WTC11 (cell line): ENCODE data around the gene NUAK1. TPM values are rescaled to one million over a fixed set of nuclear protein-coding genes. Genes with fewer than 3 reads are reported as not detected.

Source experiments
- ATAC-seq: fragments of 200-7000 bp; cut with Tn5 transposase; 2 replicates; pipeline ENCODE4 v1.10.0; 2021; ENCODE audit warnings: mild to moderate bottlenecking, moderate library complexity
- CTCF ChIA-PET: fragments of 300-600 bp; sonication (Branson Sonifier 250); formaldehyde crosslinking; loops from one replicate; lab custom pipeline; 2021; ENCODE audit warnings: antibody characterized with exemption; lab: Charles Lee
- POLR2A ChIA-PET: fragments of 350-600 bp; sonication (Branson Sonifier 250); formaldehyde crosslinking; loops from one replicate; lab custom pipeline; 2021; ENCODE audit warnings: antibody characterized with exemption; lab: Charles Lee
- DNase-seq: peaks from one replicate; pipeline ENCODE4 v3.0.0; 2021; ENCODE audit warnings: low spot score
- H3K27ac Mint-ChIP-seq: 2 replicates; pipeline ENCODE4 v1.8.0; 2021; ENCODE audit warnings: mixed read lengths
- H3K27me3 Mint-ChIP-seq: 2 replicates; pipeline ENCODE4 v1.8.0; 2021; ENCODE audit warnings: low read depth, mild to moderate bottlenecking, moderate library complexity, mixed read lengths
- H3K36me3 Mint-ChIP-seq: 2 replicates; pipeline ENCODE4 v1.8.0; 2021; ENCODE audit warnings: mixed read lengths
- H3K4me1 Mint-ChIP-seq: 2 replicates; pipeline ENCODE4 v1.8.0; 2022; ENCODE audit warnings: mixed read lengths
- H3K4me3 Mint-ChIP-seq: 2 replicates; pipeline ENCODE4 v1.8.0; 2021; ENCODE audit warnings: mild to moderate bottlenecking, moderate library complexity, mixed read lengths
- H3K9me3 Mint-ChIP-seq: 2 replicates; pipeline ENCODE4 v1.8.0; 2021; ENCODE audit warnings: mixed read lengths
- E2F4 ChIP-seq: sonication (generic); formaldehyde crosslinking; IDR thresholded peaks from 2 replicates; pipeline ENCODE4 v1.8.1; 2022; ENCODE audit warnings: low read depth, mild to moderate bottlenecking, moderate library complexity, missing genetic modification reagents, borderline replicate concordance
- HMGXB4 ChIP-seq: sonication (generic); formaldehyde crosslinking; IDR thresholded peaks from 2 replicates; pipeline ENCODE4 v1.8.1; 2023; ENCODE audit warnings: mild to moderate bottlenecking, moderate library complexity, missing genetic modification reagents
- MAX ChIP-seq: sonication (generic); formaldehyde crosslinking; IDR thresholded peaks from 2 replicates; pipeline ENCODE4 v1.8.0; 2022; ENCODE audit warnings: mild to moderate bottlenecking, missing genetic modification reagents
- MXD4 ChIP-seq: fragments of 250-450 bp; sonication (Bioruptor Pico); IDR thresholded peaks from 2 replicates; pipeline ENCODE4 v1.8.0; 2021; ENCODE audit warnings: mild to moderate bottlenecking, moderate library complexity, borderline replicate concordance
- NR2C2 ChIP-seq: sonication (generic); formaldehyde crosslinking; IDR thresholded peaks from 2 replicates; pipeline ENCODE4 v1.8.0; 2022; ENCODE audit warnings: mild to moderate bottlenecking, missing genetic modification reagents
- USF2 ChIP-seq: sonication (generic); formaldehyde crosslinking; IDR thresholded peaks from 2 replicates; pipeline ENCODE4 v1.8.1; 2023; ENCODE audit warnings: mild to moderate bottlenecking, missing genetic modification reagents, moderate library complexity
- ZBTB43 ChIP-seq: sonication (generic); formaldehyde crosslinking; IDR thresholded peaks from 2 replicates; pipeline ENCODE4 v1.8.1; 2023; ENCODE audit warnings: mild to moderate bottlenecking, missing genetic modification reagents
- ZNF512 ChIP-seq: sonication (generic); formaldehyde crosslinking; IDR thresholded peaks from 2 replicates; pipeline ENCODE4 v1.8.1; 2022; ENCODE audit warnings: missing genetic modification reagents, borderline replicate concordance
- ZNF532 ChIP-seq: fragments of 250-450 bp; sonication (Bioruptor Pico); IDR thresholded peaks from 2 replicates; pipeline ENCODE4 v1.9.0; 2021; ENCODE audit warnings: mild to moderate bottlenecking, borderline replicate concordance
- total RNA-seq: library from RNA; stranded (reverse); gene quantifications from 3 replicates; pipeline ENCODE4 v1.2.3, GENCODE V29; 2021

The NUAK1 gene
- total RNA-seq, 1 experiment from 2014 or later = 15.9 TPM

- no peak for TF ChIP-seq ZNF532 (CRISPR knock-in tag)
- TF ChIP-seq MAX (CRISPR knock-in tag) = no peak
- TF ChIP-seq, all 79 proteins: peak for 0
Measured at GRCh38 chr12:106074361-106074705, 64.4 kb downstream of the NUAK1 start (continued).

GRCh38 chr12:106073179-106073578, 65.6 kb downstream of the NUAK1 start:
- Mint-ChIP-seq H3K27me3 (no peaks in the 10 kb centered on the region), H3K9me3 (no peaks in the 10 kb centered on the region), H3K4me3 (no peak overlapping the region), H3K4me1 (peaks cover 6% of the 10 kb centered on the region), H3K36me3 (peaks cover 12% of the 10 kb centered on the region), H3K27ac (0 out of 2 replicates have a peak overlapping the region, but pooled peaks have one; percentile 17)
- DNase-seq = no peak
- ChIA-PET POLR2A (no interaction called here), CTCF (no interaction called here)
- no peak for ATAC-seq
- TF ChIP-seq HMGXB4 = no peak
- no peak for TF ChIP-seq USF2
- TF ChIP-seq ZBTB43 (CRISPR knock-in tag) = no peak
- TF ChIP-seq MAX (CRISPR knock-in tag) = no peak
- no peak for TF ChIP-seq E2F4 (CRISPR knock-in tag)
- no peak for TF ChIP-seq NR2C2

GRCh38 chr12:106072751-106073150, 66.0 kb downstream of the NUAK1 start:
- peaks cover 14% of the 10 kb centered on the region for H3K36me3 Mint-ChIP-seq

More at GRCh38 chr12:106072751-106073150, 66.0 kb downstream of the NUAK1 start:
- CTCF ChIA-PET = no interaction called here
- H3K27ac Mint-ChIP-seq = no peak overlapping the region
- POLR2A ChIA-PET = no interaction called here
- DNase-seq (no peak), ATAC-seq (no peak)
- TF ChIP-seq MXD4 (CRISPR knock-in tag) = no peak
- TF ChIP-seq ZNF512 (CRISPR knock-in tag) = no peak
- no peaks in the 10 kb centered on the region for H3K27me3 Mint-ChIP-seq
- H3K4me1 Mint-ChIP-seq = peaks cover 6% of the 10 kb centered on the region
- no peak overlapping the region for H3K4me3 Mint-ChIP-seq
- H3K9me3 Mint-ChIP-seq = no peaks in the 10 kb centered on the region
